GM12892 (cell line): ENCODE data around the gene TMEM143.
"Not testable (repeated sequence)": the region's sequence is repeated elsewhere in the genome, so short reads cannot be mapped to it uniquely, and the experiment has no call there.

Experiments used
- DNase-seq: peaks from one replicate; pipeline ENCODE4 v3.0.0; 2011; ENCODE audit not compliant: insufficient read length
- FAIRE-seq: peaks from 2 replicates; lab custom pipeline; 2011; peaks lifted over from hg19 to GRCh38; lab: Jason Lieb, UNC
- POLR2A ChIP-seq: IDR thresholded peaks from 2 replicates; pipeline ENCODE4 v1.6.1; 2011; ENCODE audit warnings: low read depth, low read length, control low read depth
- POLR2AphosphoS5 ChIP-seq: IDR thresholded peaks from 2 replicates; pipeline ENCODE4 v1.6.1; 2011; ENCODE audit warnings: low read depth, low read length, control low read depth
- TAF1 ChIP-seq: IDR thresholded peaks from 2 replicates; pipeline ENCODE4 v1.6.1; 2011; ENCODE audit warnings: low read depth, mild to moderate bottlenecking, control low read depth, low read length, borderline replicate concordance

TMEM143 gene

DNA sequence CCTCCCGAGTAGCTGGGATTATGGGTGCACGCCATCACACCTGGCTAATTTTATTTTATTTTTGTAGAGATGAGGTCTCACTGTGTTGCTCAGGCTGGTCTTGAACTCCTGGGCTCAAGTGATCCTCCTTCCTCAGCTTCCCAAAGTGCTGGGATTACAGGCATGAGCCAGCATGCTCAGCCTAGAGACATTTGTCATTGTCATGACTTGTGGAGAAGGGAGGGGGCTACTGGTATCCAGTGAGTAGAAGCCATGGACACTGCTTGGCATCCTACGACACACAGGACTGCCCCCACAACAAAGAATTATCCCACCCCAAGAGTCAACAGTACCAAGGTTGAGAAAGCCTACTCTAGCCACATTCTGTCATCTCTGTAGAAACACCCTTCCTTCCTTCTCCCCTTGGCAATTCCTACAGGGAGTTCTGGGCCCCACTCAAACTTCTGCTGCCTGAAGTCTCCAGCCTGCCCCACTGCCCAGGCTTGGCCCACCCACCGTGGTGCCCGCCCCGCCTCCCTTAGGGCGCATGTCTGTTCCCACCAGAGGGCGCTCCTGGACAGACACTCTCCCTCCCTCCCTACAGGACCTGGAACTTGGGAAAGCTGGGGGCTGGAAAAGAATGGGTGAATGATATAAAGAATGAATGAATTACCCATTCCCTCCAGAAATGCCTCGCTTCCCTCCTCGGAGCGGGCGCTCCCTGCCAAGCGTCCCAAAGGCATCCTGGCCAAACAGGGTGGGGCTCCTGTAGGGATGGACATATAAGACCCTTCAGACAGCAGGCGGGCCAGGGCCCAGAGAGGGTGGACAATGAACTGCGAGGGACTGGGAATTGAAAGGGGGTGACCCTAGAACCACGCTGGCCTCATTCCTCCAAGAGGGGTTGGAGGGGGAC, 43.8 kb downstream of the TMEM143 start:
- no peak for TF ChIP-seq TAF1
- TF ChIP-seq POLR2A, result no peak
- no peak for TF ChIP-seq POLR2AphosphoS5
- DNase-seq, result no peak
- FAIRE-seq, result peak; percentile 33

DNA sequence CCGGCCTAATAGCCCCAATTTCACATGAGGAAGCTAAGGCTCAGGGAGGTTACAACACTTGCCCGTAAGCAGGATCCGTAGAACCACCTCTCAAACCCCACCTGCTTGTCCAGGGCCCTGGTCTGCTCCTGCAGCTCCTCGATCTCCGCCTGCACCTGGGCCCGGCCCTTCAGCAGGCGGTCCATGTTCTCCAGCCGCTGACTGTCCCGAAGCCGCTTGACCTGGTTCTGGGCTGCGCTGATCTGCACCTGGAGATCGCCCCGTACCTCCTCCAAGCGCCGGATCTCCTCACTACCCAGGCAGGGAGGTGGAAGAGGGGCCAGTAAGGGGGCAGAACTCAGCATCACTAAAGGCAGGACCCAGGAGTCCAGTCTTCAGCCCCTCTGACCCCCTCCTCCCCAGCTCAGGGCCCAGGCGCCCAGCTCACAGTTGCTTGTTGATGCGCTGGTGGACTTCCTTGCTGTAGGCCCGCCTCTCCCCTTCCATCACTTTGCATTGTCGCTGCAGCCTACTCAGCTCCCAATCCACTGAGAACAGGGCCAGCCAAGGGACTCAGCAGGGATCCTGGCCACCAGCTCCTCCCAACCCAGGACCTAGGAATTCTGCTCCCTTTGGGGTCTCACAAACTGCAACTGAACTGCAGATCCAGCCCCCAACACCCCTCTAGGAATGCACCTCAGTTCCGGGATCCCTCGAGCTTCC, 45.3 kb downstream of the TMEM143 start:
- DNase-seq (no peak), FAIRE-seq (no peak)
- TF ChIP-seq POLR2A (no peak), POLR2AphosphoS5 (no peak), TAF1 (no peak)

DNA sequence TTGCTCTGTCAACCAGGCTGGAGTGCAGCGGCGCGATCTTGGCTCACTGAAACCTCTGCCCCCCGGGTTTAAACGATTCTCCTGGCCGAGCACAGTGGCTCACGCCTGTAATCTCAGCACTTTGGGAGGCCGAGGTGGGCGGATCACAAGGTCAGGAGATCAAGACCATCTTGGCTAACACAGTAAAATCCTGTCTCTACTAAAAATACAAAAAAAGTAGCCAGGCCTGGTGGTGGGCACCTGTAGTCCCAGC, 46.1 kb downstream of the TMEM143 start:
- FAIRE-seq, DNase-seq: not testable (repeated sequence)

DNA sequence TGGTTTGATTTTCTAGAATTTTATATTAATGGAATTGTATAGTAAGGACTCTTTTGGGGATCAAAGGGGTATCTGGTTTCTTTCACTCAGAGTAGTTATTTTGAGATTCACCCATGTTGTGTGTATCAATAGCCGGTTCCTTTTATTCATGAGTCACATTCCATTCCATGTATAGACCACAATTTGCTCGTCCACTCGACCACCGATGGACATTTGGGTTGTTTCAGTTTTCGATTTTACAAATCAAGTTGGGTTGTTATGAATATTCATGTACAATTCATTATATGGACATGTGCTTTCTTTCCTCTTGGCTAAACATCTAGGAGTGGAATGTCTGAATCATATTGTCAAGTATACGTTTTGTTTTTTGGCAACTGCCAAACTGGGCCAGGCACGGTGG, 48.0 kb downstream of the TMEM143 start:
- no peak for FAIRE-seq
- DNase-seq, result no peak
- no peak for TF ChIP-seq POLR2A
- no peak for TF ChIP-seq POLR2AphosphoS5
- TF ChIP-seq TAF1, result no peak

DNA sequence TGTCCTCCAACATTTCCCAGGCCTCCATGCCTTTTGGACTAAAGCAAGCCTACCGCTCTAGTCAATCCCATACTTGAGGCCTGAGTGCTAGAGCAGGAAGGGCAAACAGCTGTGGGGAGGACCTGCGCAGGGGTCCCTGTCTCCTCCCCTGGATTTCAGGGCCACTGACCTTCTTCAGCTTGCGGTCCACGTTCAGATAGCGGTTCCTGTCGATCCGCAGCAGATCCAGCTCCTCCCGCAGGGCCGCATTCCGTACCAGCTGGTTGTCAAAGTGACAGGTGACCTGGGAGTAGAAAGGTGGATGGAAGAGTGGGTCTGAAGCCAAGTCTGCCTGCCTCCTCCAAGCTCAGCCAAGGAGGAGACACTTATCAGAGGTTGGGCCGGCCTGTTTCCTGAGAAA, 52.4 kb downstream of the TMEM143 start:
- FAIRE-seq (no peak), DNase-seq (no peak)
- TF ChIP-seq POLR2AphosphoS5 (no peak), TAF1 (no peak)

DNA sequence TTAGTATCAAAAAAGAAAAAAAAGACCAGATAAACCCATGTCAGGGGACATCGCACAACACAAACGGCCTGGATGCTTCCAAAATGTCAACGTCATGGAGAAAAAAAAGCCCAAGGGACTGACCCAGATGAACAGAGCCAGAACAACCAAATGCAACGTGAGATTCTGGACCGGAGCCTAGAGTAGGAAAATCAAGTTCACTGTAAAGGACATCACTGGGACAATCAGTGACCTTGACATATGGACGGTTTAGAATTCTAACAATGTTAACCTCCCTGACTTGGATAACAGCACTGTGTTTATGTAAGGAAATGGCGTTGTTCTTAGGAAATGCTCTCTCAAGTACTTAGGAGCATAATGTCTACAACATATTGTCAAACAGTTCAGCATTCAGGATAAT, 53.5 kb downstream of the TMEM143 start:
- FAIRE-seq (no peak), DNase-seq (no peak)
- TF ChIP-seq POLR2A (no peak), TAF1 (no peak), POLR2AphosphoS5 (no peak)

DNA sequence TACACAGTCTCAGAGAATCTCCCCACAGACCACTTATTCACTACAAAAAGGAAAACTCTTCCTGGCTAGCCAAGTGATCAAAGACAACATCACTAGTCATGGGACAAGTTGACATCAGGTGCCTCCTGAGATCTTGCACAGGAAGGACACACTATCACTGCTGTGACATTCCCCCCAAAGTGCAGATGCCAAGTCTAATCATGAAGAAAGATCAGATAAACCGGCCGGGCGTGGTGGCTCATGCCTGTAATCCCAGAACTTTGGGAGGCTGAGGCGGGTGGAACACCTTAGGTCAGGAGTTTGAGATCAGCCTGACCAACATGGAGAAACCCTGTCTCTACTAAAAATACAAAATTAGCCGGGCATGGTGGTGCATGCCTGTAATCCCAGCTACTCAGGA, 54.0 kb downstream of the TMEM143 start:
- FAIRE-seq, DNase-seq: not testable (repeated sequence)

DNA sequence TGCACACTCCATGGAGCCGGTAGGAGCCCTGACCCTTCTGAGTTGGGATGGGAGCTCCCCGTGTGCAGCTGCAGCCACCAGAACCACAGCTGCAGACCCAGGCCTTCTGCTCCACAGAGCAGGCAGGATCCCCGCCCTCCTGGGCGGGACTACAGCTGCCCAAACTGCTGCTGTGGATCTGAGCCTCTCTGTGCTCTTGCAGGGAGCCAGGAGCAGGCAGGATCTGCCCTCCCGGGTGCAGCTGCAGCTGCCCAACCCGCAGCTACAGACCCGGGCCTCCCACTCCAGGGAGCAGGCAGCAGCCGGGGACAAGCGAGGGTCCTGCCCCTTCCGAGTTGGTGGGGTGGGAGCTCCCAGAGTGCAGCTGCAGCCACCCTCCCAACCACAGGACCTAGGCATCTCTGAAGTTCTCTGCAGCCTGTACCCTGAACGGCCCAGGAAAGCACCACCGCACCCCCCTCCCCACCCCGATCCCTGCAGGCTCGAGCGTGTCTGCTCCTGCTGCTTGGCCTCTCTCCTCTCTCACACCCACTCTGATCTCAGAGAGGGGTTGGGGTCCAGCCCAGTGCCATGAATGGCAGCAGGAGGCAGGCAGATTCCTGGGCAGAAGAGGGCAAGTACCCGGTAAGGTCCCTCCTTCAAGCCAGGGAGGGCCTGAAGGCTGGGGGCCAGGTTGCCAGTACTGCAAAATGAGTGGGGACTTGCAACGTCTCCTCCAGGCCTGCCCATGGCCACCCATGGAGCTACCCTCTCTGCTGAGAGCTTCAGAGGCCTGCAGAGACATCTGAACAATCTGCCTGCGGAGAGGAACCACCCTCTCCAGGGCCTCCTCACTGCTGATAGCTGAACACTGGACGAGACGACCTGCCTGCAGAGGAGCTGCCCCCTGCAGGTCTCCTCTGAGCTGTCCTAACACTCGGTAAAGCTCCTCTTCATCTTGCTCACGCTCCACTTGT, 54.8 kb downstream of the TMEM143 start:
- FAIRE-seq (no peak), DNase-seq (no peak)
- TF ChIP-seq TAF1, result no peak
- TF ChIP-seq POLR2AphosphoS5, result no peak
- TF ChIP-seq POLR2A, result no peak

DNA sequence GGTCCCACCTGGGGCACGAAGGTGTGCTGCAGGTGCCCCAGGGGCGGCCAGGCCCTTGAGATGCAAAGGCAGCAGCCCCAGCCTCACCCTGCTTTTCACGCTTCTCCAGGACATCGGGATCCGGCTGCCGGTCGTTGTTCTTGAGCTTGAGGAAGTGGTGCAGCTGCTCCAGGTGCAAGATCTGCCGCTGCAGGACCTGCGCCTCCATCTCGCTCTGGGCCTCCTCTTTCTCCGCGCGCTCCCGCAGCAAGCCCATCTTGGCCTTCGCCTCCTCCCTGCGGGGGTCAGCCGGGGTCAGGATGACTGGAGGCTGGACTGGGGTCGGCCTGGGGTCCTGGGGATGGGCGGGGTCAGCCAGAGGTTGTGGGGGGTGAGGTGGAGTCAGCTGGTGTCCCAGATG, 59.9 kb downstream of the TMEM143 start:
- no peak for DNase-seq
- TF ChIP-seq POLR2A, result no peak
- TF ChIP-seq POLR2AphosphoS5, result no peak
- TF ChIP-seq TAF1, result no peak
- FAIRE-seq, result no peak

DNA sequence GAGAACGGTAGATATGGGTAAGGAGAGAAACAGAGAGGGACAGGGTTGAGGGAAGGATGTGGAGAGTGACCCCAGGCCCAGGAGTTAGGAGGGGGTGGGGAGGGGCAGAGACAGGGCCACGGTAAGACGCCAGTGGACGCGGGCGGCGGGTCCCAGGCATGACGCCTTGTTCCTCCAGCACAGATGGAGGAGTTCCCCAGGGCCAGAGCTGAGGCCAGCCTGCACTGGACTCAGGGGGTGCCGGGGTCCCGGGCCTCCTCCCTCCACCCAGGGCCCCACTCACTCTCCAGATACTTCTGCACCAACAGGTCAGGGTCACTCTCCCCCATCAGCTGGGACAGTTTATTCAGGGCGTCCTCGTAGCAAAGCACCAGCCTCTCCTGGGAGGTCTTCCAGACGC, 60.4 kb downstream of the TMEM143 start:
- DNase-seq (no peak), FAIRE-seq (no peak)
- TF ChIP-seq TAF1 (no peak), POLR2A (no peak), POLR2AphosphoS5 (no peak)

DNA sequence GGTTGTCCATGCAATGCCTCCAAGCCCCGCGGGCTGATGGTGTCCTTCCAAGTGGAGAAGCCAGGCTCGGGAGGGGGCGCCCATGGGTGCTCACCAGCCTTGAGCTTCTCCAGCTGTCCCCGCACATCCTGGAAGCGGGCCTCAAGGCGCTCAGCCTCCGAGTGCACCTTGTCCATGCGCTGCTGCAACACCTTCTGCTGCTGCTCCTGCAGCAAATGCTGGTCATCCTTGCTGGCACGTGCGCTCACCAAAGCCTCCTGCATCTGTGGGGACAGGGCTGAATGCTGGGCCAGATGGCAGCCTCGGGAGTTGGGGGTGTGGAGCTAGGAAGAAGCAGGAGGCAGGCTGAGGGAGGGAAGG, 61.2 kb downstream of the TMEM143 start:
- DNase-seq (no peak), FAIRE-seq (no peak)
- no peak for TF ChIP-seq TAF1

DNA sequence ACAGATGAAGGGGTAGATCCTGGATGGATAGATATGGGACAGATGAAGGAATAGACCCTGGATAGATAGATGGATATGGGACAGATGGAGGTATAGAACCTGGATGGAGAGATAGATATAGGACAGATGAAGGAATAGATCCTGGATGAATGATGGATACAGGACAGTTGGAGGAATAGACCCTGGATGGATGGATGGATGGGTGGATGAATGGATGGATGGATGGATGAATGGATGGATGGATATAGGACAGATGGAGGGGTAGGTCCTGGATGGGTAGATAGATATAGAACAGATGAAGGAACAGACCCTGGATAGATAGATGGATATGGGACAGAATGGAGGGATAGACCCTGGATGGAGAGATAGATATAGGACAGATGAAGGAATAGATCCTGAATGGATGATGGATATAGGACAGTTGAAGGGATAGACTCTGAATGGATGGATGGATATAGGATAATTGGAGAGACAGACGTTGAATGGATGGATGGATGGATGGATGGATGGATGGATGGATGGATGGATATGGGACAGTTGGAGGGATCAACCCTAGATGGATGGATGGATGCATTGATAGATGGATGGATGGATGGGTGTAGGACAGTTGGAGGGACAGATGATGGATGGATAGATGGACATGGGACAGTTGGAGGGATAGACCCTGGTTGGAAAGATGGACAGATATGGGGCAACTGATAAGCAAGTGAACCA, 61.7 kb downstream of the TMEM143 start:
- FAIRE-seq, result no peak
- TF ChIP-seq POLR2A (no peak), TAF1 (no peak), POLR2AphosphoS5 (no peak)

DNA sequence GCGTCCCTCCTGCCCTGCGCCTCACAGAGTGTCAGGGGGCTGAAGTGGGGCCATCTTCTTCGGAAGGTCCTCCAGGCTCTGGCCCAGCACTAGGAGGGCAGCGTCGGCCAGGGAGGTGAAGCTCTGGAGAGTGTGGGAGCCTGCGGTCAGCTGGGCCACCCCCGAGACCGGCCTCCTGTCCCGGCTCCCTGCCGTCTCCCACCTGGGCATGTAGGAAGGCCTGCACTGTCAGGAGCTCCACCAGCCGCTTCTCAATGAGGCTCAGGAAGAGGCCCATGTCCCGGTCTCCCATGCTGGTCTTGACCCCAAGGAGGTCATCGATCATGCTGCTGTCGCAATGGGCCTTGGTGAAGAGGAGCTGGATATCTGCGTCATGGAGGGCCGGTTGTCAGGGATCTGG, 65.8 kb downstream of the TMEM143 start:
- TF ChIP-seq TAF1 (no peak), POLR2A (no peak), POLR2AphosphoS5 (no peak)
- DNase-seq (no peak), FAIRE-seq (no peak)

More for the DNA sequence above, 61.7 kb downstream of the TMEM143 start:
- no peak for DNase-seq
